Liver (tissue), 9 donors: ENCODE measurements around the gene METTL23. TPM values are rescaled to one million over a fixed set of nuclear protein-coding genes. Genes with fewer than 3 reads are reported as not detected.
"Not testable (repeated sequence)": the region's sequence is repeated elsewhere in the genome, so short reads cannot be mapped to it uniquely, and the experiment has no call there.

ENCODE experiments used
- DNase-seq: peaks from one replicate; pipeline ENCODE4 v3.0.0-alpha.2; 2017; ENCODE audit warnings: low spot score
- H3K27ac ChIP-seq, 2 donors: one replicate each; pipeline ENCODE4 v1.7.0; 2013; ENCODE audit warnings: inconsistent platforms in 2 of 2, low read length in 2 of 2, control low read depth in 1 of 2, low read depth in 1 of 2, mild to moderate bottlenecking in 1 of 2
- H3K27me3 ChIP-seq, 4 donors: one replicate each; pipeline versions ENCODE4 v1.6.1 to v1.7.0; 2013; ENCODE audit warnings: low read length in 3 of 4, inconsistent platforms in 1 of 4, mild to moderate bottlenecking in 1 of 4, moderate library complexity in 1 of 4; ENCODE audit not compliant: control insufficient read depth in 4 of 4, insufficient read depth in 4 of 4
- H3K36me3 ChIP-seq, 4 donors: one replicate each; pipeline versions ENCODE4 v1.6.1 to v1.7.0; 2013; ENCODE audit warnings: low read length in 3 of 4, mild to moderate bottlenecking in 3 of 4, low read depth in 1 of 4, moderate library complexity in 1 of 4; ENCODE audit not compliant: control insufficient read depth in 4 of 4, insufficient read depth in 3 of 4
- H3K4me1 ChIP-seq, 4 donors: one replicate each; pipeline versions ENCODE4 v1.6.1 to v1.7.0; 2013; ENCODE audit warnings: low read length in 3 of 4, mild to moderate bottlenecking in 3 of 4, moderate library complexity in 1 of 4; ENCODE audit not compliant: control insufficient read depth in 4 of 4, insufficient read depth in 4 of 4
- H3K4me3 ChIP-seq, 3 donors: one replicate each; pipeline versions ENCODE4 v1.6.1 to v1.7.0; 2013; ENCODE audit warnings: low read length in 3 of 3, control low read depth in 1 of 3, low read depth in 1 of 3, mild to moderate bottlenecking in 1 of 3
- H3K9ac ChIP-seq, 2 donors: one replicate each; pipeline ENCODE4 v1.7.0; 2013; ENCODE audit warnings: low read length in 2 of 2, mild to moderate bottlenecking in 2 of 2, moderate library complexity in 2 of 2, control low read depth in 1 of 2, low read depth in 1 of 2
- H3K9me3 ChIP-seq, 4 donors: one replicate each; pipeline versions ENCODE4 v1.6.1 to v1.7.0; 2013; ENCODE audit warnings: low read length in 3 of 4; ENCODE audit not compliant: control insufficient read depth in 4 of 4
- FOXA1 ChIP-seq: IDR thresholded peaks from 2 replicates; pipeline ENCODE4 v1.6.1; 2016; ENCODE audit warnings: antibody characterized with exemption
- GABPA ChIP-seq, 2 donors: IDR thresholded peaks in 1 of 2; conservative IDR thresholded peaks in 1 of 2; 2 replicates each; pipeline ENCODE4 v1.6.1; 2016; ENCODE audit warnings: antibody characterized with exemption in 2 of 2, mild to moderate bottlenecking in 1 of 2, moderate library complexity in 1 of 2
- HNF4A ChIP-seq, 2 donors: conservative IDR thresholded peaks; 2 replicates each; pipeline ENCODE4 v1.6.1; 2016; ENCODE audit warnings: antibody characterized with exemption in 2 of 2, mild to moderate bottlenecking in 2 of 2
- MAX ChIP-seq: IDR thresholded peaks from 2 replicates; pipeline ENCODE4 v1.6.1; 2016; ENCODE audit warnings: antibody characterized with exemption
- NR2F2 ChIP-seq: IDR thresholded peaks from 2 replicates; pipeline ENCODE4 v1.6.1; 2016; ENCODE audit warnings: antibody characterized with exemption
- RAD21 ChIP-seq, 2 donors: IDR thresholded peaks; 2 replicates each; pipeline ENCODE4 v1.6.1; 2016; ENCODE audit warnings: antibody characterized with exemption in 2 of 2, mild to moderate bottlenecking in 2 of 2
- RXRA ChIP-seq, 2 donors: IDR thresholded peaks; 2 replicates each; pipeline ENCODE4 v1.6.1; 2017 to 2018; ENCODE audit warnings: antibody characterized with exemption in 2 of 2, mild to moderate bottlenecking in 1 of 2
- SP1 ChIP-seq: IDR thresholded peaks from 2 replicates; pipeline ENCODE4 v1.6.1; 2018; ENCODE audit warnings: antibody characterized with exemption, mild to moderate bottlenecking
- TAF1 ChIP-seq: conservative IDR thresholded peaks from 2 replicates; pipeline ENCODE4 v1.6.1; 2016; ENCODE audit warnings: antibody characterized with exemption, mild to moderate bottlenecking
- YY1 ChIP-seq: IDR thresholded peaks from 2 replicates; pipeline ENCODE4 v1.6.1; 2016; ENCODE audit warnings: antibody characterized with exemption, mild to moderate bottlenecking
- WGBS: extraction: QIAGEN DNeasy Blood & Tissue Kit; methylation state at CpG from one replicate; pipeline ENCODE4 v1.1.7; 2013; 5-methylcytosine and 5-hydroxymethylcytosine counted together
- polyA plus RNA-seq, 2 donors: library from polyadenylated mRNA; stranded (reverse) in 1 of 2; unstranded in 1 of 2; fragments of 200-250 nt in 1 of 2; fragments of >200 nt in 1 of 2; fragmentation: Nextera tagmentation in 1 of 2; extraction: Ambion mirVana in 1 of 2; gene quantifications; one replicate each; pipeline versions ENCODE4 v1.2.1 to v1.2.3, GENCODE V29; 2013 to 2015
- total RNA-seq, 2 donors: library from RNA; depleted of rRNA; stranded (reverse); fragments of >200 nt; gene quantifications; one replicate each; pipeline ENCODE4 v1.2.3, GENCODE V29; 2014
- TF ChIP-seq, protein P1 (sequence below): fragments of 150-350 bp; IDR thresholded peaks from 2 replicates; pipeline ENCODE4 v1.5.1; 2017; ENCODE audit warnings: improper control_type of control experiment, low read depth, low read length; ENCODE audit not compliant: missing input control
- TF ChIP-seq, protein P2 (sequence below): IDR thresholded peaks from 2 replicates; pipeline ENCODE4 v1.6.1; 2016; ENCODE audit warnings: antibody characterized with exemption
- donor health status: healthy.
- donor health status: healthy.
- donor health status: healthy.
- donor health status: healthy.
- donor health status: healthy.

The METTL23 gene
- total and polyA plus RNA-seq, 4 donors, result 15.6 to 37.2 (median 22.1) TPM

DNA sequence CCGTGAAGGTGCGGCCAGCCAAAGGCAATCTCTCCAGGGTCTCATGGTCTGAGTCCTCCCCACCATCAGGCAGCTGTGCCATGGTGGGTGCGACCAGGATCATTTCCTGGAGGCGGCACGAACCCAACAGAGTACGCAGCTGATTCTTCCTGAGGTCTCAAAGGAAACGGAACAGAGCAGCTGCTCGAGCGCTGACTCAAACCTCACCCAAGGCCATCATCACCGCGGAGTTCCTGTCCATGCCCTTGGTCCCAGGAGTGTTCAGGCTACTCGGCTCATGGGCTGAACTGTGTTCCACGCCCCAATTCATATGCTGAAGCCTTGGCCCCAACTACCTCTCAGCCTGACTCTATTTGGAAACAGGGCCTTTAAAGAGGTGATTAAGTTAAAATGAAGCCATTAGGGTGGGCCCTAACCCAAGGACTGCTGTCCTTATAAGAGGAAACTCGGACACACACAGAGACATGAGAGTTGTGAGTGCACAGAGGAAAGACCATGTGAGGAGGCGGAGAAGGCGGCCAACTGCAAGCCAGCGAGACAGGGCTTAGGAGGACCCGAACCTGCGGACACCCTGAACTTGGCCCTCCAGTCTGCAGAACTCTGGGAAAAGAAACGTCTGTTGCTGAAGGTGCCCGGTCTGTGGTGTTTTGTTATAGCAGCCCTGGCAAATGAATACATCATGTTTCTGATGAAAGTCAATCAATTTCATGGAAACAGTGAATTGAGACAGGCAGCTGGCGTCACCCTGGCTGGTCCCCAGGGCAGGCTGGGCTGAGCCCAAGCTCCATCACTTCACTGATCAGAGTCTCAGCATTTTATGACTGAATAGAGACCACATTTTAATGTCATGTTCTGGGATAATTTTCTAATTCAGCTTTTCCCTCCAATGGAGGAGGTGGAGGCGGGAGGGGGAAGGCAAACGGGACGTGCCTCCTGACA lies 29.6 kb upstream of the METTL23 start:
- no peak for DNase-seq
- H3K4me3 ChIP-seq, result no peak overlapping the region
- 80% methylated on average over 25 of the region's 25 CpGs for WGBS
- TF ChIP-seq RXRA (IDR thresholded peaks at IDR 0.05), result no peak
- TF ChIP-seq YY1, result no peak
- TF ChIP-seq RAD21 (IDR thresholded peaks at IDR 0.05), result no peak
- TF ChIP-seq HNF4A (conservative IDR thresholded peaks at IDR 0.05), result no peak
- H3K9me3 ChIP-seq, result no peaks in the 10 kb centered on the region
- no peaks in the 10 kb centered on the region for H3K36me3 ChIP-seq
- no peak overlapping the region for H3K9ac ChIP-seq
- peaks cover 0 to 5% (median 0%) of the 10 kb centered on the region in 4 donors for H3K4me1 ChIP-seq
- peak overlapping the region in 1 of 2 donors; percentile 31 for H3K27ac ChIP-seq
- no peaks in the 10 kb centered on the region for H3K27me3 ChIP-seq

DNA sequence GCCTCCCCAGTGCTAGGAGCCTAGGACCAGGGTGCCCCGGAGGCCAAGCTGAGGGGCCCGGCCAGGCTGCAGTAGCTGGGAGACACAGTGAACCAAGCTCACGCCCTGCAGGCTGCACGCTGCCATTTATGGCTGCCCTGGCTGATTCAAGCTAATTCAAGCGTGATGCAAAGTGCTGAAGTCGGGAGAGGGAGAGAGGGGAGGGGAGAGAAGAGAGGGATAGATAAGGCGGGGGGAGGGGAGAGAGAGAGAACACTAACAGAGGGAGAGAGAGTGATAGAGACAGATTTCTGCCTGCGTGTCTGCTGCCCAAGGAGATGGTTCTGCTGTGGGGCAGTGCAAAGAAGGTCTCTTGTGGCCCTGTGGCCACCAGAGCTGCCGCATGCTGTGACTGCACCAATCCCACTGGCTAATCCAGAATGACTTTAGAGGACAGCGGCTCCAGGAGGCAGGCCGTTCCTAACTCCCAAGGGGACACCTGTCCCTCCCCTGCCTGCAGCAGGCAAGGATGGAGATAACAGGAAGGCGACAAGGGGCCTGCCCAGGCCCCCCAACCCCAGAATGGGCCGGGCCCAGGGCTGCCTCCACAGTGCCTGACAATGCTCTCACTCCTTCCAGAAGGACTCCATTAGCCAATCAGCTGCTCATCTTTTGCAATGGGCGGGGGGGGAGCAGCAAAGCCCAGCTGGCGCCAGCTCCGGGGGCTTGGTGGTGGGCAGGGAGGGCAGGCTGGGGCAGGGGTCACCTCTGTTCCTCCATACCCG lies 28.8 kb upstream of the METTL23 start:
- no peak for DNase-seq
- H3K9ac ChIP-seq, result no peak overlapping the region
- no peaks in the 10 kb centered on the region for H3K9me3 ChIP-seq
- TF ChIP-seq YY1, result no peak
- TF ChIP-seq RXRA (IDR thresholded peaks at IDR 0.05), result peak in 1 of 2 donors; percentile 19
- WGBS, result 77% methylated on average over 17 of the region's 17 CpGs
- H3K36me3 ChIP-seq, result no peaks in the 10 kb centered on the region
- H3K27ac ChIP-seq, result peak overlapping the region in 1 of 2 donors; percentile 31
- no peaks in the 10 kb centered on the region for H3K27me3 ChIP-seq
- peaks cover 0 to 5% (median 0%) of the 10 kb centered on the region in 4 donors for H3K4me1 ChIP-seq
- no peak overlapping the region for H3K4me3 ChIP-seq

DNA sequence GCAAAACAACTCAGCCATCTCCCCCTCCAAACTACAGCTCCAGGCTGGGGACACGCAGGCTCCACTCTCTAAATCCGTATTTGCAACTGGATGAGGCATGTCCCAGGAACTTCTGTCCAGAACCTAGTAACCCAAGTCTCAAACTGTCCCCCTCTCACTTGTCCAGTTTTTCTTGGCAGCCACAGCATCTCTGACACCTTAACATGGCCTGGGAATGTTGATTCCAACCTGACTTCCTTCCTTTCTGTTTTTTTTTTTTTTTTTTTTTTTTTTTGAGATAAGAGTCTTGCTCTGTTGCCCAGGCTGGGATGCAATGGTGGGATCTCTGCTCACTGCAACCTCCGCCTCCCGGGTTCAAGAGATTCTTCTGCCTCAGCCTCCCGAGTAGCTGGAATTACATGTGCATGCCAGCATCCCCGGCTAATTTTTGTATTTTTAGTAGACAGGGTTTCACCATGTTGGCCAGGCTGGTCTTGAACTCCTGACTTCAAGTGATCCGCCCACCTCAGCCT lies 28.1 kb upstream of the METTL23 start:
- DNase-seq, H3K9me3 ChIP-seq, H3K27me3 ChIP-seq, H3K4me1 ChIP-seq, H3K9ac ChIP-seq, H3K4me3 ChIP-seq, H3K36me3 ChIP-seq: not testable (repeated sequence)
- 88% methylated on average over 7 of the region's 7 CpGs for WGBS
- H3K27ac ChIP-seq, result peak overlapping the region in 1 of 2 donors; percentile 31

- 79% methylated on average over 8 of the region's 8 CpGs for WGBS
- Histone ChIP-seq H3K36me3 (no peaks in the 10 kb centered on the region), H3K4me1 (peaks cover 0 to 5% (median 0%) of the 10 kb centered on the region in 4 donors)
- TF ChIP-seq GABPA (IDR thresholded peaks at IDR 0.05 in 1 of 2, conservative IDR thresholded peaks at IDR 0.05 in 1 of 2) (no peak), RXRA (IDR thresholded peaks at IDR 0.05) (no peak), MAX (no peak), NR2F2 (no peak), HNF4A (conservative IDR thresholded peaks at IDR 0.05) (no peak), YY1 (no peak), FOXA1 (no peak), TAF1 (no peak), SP1 (no peak)
- TF ChIP-seq, protein P1, sequence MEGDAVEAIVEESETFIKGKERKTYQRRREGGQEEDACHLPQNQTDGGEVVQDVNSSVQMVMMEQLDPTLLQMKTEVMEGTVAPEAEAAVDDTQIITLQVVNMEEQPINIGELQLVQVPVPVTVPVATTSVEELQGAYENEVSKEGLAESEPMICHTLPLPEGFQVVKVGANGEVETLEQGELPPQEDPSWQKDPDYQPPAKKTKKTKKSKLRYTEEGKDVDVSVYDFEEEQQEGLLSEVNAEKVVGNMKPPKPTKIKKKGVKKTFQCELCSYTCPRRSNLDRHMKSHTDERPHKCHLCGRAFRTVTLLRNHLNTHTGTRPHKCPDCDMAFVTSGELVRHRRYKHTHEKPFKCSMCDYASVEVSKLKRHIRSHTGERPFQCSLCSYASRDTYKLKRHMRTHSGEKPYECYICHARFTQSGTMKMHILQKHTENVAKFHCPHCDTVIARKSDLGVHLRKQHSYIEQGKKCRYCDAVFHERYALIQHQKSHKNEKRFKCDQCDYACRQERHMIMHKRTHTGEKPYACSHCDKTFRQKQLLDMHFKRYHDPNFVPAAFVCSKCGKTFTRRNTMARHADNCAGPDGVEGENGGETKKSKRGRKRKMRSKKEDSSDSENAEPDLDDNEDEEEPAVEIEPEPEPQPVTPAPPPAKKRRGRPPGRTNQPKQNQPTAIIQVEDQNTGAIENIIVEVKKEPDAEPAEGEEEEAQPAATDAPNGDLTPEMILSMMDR, result no peak
- TF ChIP-seq, protein P2, sequence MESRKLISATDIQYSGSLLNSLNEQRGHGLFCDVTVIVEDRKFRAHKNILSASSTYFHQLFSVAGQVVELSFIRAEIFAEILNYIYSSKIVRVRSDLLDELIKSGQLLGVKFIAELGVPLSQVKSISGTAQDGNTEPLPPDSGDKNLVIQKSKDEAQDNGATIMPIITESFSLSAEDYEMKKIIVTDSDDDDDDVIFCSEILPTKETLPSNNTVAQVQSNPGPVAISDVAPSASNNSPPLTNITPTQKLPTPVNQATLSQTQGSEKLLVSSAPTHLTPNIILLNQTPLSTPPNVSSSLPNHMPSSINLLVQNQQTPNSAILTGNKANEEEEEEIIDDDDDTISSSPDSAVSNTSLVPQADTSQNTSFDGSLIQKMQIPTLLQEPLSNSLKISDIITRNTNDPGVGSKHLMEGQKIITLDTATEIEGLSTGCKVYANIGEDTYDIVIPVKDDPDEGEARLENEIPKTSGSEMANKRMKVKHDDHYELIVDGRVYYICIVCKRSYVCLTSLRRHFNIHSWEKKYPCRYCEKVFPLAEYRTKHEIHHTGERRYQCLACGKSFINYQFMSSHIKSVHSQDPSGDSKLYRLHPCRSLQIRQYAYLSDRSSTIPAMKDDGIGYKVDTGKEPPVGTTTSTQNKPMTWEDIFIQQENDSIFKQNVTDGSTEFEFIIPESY, result no peak
Measured at GRCh38 chr17:76700270-76700616, 26.4 kb upstream of the METTL23 start.

More at GRCh38 chr17:76700270-76700616, 26.4 kb upstream of the METTL23 start:
- H3K27me3 ChIP-seq, result no peaks in the 10 kb centered on the region
- peak overlapping the region; percentile 49 to 67 for H3K27ac ChIP-seq
- no peaks in the 10 kb centered on the region for H3K9me3 ChIP-seq
- peak overlapping the region in 1 of 2 donors; percentile 47 for H3K9ac ChIP-seq
- H3K4me3 ChIP-seq, result no peak overlapping the region
- no peak for DNase-seq
